A673 (cell line): ENCODE data around the gene DUSP11.

Experiments
- CTCF ChIP-seq: fragments of 300-800, 200-600 bp; sonication (generic); conservative IDR thresholded peaks from 2 replicates; pipeline ENCODE4 v1.5.1; 2017; ENCODE audit warnings: low read depth, mild to moderate bottlenecking, antibody characterized with exemption, low read length, moderate library complexity, mixed read lengths
- EZH2 ChIP-seq: fragments of 200-600 bp; sonication (generic); IDR thresholded peaks from 2 replicates; pipeline ENCODE4 v1.6.1; 2017; ENCODE audit warnings: borderline replicate concordance, low read depth, mild to moderate bottlenecking, mixed read lengths, antibody characterized with exemption, low read length; ENCODE audit not compliant: poor library complexity, severe bottlenecking

GRCh38 chr2:73828818-73829570 is 49.1 kb upstream of the DUSP11 start, which contains the start of gene STAMBP:
- no peak for TF ChIP-seq CTCF
- no peak for TF ChIP-seq EZH2
